Activated naive CD4-positive, alpha-beta T cell treated with anti-CD3 and anti-CD28 coated beads for 36 hours (primary cell): ENCODE results near the gene GSTA5. TPM values are rescaled to one million over a fixed set of nuclear protein-coding genes. Genes with fewer than 3 reads are reported as not detected.
"Not testable (repeated sequence)": the region's sequence is repeated elsewhere in the genome, so short reads cannot be mapped to it uniquely, and the experiment has no call there.

ENCODE experiments used
- CTCF ChIA-PET: fragments of 350-600 bp; sonication (Branson Sonifier 250); formaldehyde crosslinking; loops from one replicate; lab custom pipeline; 2021; ENCODE audit warnings: antibody characterized with exemption; lab: Charles Lee
- DNase-seq: peaks from one replicate; pipeline ENCODE4 v3.0.0-alpha.2; 2020
- H3K27ac Mint-ChIP-seq: one replicate; pipeline ENCODE4 v1.8.0; 2021; ENCODE audit warnings: mild to moderate bottlenecking, mixed read lengths
- H3K27me3 Mint-ChIP-seq: one replicate; pipeline ENCODE4 v1.8.0; 2021; ENCODE audit warnings: low read depth, mixed read lengths
- H3K36me3 Mint-ChIP-seq: one replicate; pipeline ENCODE4 v1.8.0; 2021; ENCODE audit warnings: low read depth, mixed read lengths
- H3K4me1 Mint-ChIP-seq: one replicate; pipeline ENCODE4 v1.8.0; 2021; ENCODE audit warnings: low read depth, mixed read lengths
- H3K4me3 Mint-ChIP-seq: one replicate; pipeline ENCODE4 v1.8.0; 2021; ENCODE audit warnings: mild to moderate bottlenecking, moderate library complexity, mixed read lengths
- H3K9me3 Mint-ChIP-seq: one replicate; pipeline ENCODE4 v1.8.0; 2021; ENCODE audit warnings: mixed read lengths
- intact Hi-C: fragments of 100-400 bp; cut with micrococcal nuclease; formaldehyde crosslinking; loops from one replicate; pipeline ENCODE4 v1.15.1; 2023
- total RNA-seq, 2 experiments: library from RNA; stranded (reverse); gene quantifications; one replicate each; pipeline ENCODE4 v1.2.3, GENCODE V29; 2021

The GSTA5 gene
- total RNA-seq, 2 experiments from 2014 or later = not detected

GRCh38 chr6:52803668-52804255 is 36.9 kb downstream of the GSTA5 start, which contains the start of gene GSTA1:
TSS of gene GSTA1 (minus strand) at chr6:52803816. CDS start at chr6:52799267, 4,549 bp downstream.
- H3K36me3 Mint-ChIP-seq, DNase-seq, H3K27ac Mint-ChIP-seq, H3K9me3 Mint-ChIP-seq, H3K4me1 Mint-ChIP-seq, H3K4me3 Mint-ChIP-seq, intact Hi-C loops, CTCF ChIA-PET: not testable (repeated sequence)
- peaks cover 17% of the 10 kb centered on the region for H3K27me3 Mint-ChIP-seq

DNA sequence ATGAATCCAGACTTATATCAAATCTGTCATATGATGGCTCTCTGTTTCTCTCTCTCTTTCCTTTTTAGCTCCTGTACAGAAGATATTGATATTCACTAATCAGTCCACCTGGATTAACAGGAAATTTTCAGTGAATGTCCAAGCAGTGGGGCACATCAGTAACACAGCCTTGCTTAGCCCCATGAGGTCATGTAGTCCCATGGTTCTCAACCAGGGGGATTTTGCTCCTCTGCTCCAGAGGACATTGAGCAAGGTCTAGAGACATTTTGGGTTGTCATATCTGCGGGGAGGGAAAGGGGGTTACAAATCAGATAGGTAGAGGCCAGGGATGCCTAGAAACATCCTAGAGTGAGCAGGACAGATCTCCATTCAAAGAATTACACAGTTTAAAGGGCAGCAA is 37.8 kb downstream of the GSTA5 start:
- DNase-seq = no peak
- H3K36me3 Mint-ChIP-seq = no peaks in the 10 kb centered on the region
- no peak overlapping the region for H3K4me3 Mint-ChIP-seq
- no peaks in the 10 kb centered on the region for H3K9me3 Mint-ChIP-seq
- H3K4me1 Mint-ChIP-seq = no peaks in the 10 kb centered on the region
- peaks cover 20% of the 10 kb centered on the region for H3K27me3 Mint-ChIP-seq
- CTCF ChIA-PET = interaction anchor here (0.6 kb wide), 1 partner anchor 239 kb away, joined by 3 read pairs; no protein-coding TSS in a partner anchor
- H3K27ac Mint-ChIP-seq = no peak overlapping the region
- intact Hi-C loops = no loop called here

DNA sequence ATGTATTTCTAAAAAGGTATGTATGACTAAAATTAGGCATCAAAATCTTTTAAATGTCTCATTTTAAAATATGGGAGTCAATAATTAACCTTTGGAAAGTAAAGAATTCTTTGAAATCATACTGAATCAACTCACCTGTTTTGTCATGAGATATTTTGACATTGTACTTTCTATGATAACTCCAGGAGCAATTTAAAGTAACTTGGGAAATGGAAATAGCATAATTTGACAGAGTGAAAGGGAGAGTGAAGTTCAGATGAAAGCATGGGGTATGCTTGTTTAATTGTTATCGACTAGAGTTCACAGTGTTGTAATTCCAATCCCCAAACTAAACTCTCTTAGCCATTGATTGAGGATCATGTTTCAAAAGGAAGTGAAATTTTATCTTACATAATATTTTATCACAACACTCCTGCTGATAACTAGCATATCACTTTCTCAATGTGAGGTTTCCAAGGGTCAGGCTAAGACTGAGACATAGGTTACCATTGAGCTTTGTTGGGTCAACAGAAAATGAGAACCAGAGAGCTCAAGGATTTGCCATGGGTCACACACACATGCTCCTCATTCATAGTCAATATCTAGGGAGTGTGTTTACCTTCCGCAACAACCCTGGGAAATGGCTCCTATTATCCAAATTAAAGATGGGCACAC is 39.3 kb downstream of the GSTA5 start:
- peaks cover 28% of the 10 kb centered on the region for H3K27me3 Mint-ChIP-seq
- intact Hi-C loops = no loop called here
- no peaks in the 10 kb centered on the region for H3K4me1 Mint-ChIP-seq
- no peak overlapping the region for H3K27ac Mint-ChIP-seq
- H3K4me3 Mint-ChIP-seq = no peak overlapping the region
- no peaks in the 10 kb centered on the region for H3K9me3 Mint-ChIP-seq
- CTCF ChIA-PET = no interaction called here
- no peak for DNase-seq
- no peaks in the 10 kb centered on the region for H3K36me3 Mint-ChIP-seq

DNA sequence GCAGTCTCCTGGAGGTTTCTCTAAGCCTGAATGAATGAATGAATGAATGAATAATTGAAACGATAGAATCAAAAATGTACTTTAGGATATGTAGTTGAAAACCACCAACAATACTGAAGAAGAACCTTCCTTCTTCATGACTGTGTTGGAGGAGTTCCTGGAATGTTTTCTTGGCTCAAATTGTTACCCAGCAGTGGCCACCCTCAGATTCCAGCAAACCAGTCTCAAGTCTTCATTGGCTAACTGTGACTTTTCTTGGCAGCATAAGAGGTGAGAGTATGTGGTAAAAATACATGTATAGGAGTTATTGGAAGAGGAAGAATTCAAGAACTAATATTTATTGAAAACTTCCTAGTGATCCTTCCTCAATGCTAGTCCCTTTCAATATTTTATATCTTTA is 41.3 kb downstream of the GSTA5 start:
- DNase-seq, H3K36me3 Mint-ChIP-seq, H3K4me1 Mint-ChIP-seq, CTCF ChIA-PET, intact Hi-C loops, H3K27ac Mint-ChIP-seq, H3K4me3 Mint-ChIP-seq, H3K9me3 Mint-ChIP-seq: not testable (repeated sequence)
- H3K27me3 Mint-ChIP-seq = peaks cover 30% of the 10 kb centered on the region

DNA sequence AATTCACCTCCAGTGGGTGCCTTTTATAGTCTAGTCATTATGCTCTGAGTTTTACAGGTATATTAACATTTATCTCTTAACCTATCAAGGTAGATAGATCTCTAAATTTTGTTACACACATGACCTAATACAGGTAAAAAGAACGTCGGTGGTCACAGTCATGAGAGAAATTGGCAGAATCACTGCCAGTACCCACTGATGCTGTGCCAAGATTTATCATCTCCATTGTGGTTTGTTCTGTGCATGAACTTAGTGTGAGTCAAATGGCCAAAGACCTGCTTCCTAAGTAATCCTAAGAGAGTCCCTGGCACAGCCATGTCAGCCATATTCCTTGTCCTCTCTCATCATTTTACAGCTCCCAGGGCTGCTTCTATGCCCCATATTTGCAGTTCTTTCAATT is 46.2 kb downstream of the GSTA5 start:
- H3K9me3 Mint-ChIP-seq, H3K27ac Mint-ChIP-seq, intact Hi-C loops, H3K4me1 Mint-ChIP-seq, H3K36me3 Mint-ChIP-seq, DNase-seq, H3K4me3 Mint-ChIP-seq, CTCF ChIA-PET: not testable (repeated sequence)
- peaks cover 17% of the 10 kb centered on the region for H3K27me3 Mint-ChIP-seq

DNA sequence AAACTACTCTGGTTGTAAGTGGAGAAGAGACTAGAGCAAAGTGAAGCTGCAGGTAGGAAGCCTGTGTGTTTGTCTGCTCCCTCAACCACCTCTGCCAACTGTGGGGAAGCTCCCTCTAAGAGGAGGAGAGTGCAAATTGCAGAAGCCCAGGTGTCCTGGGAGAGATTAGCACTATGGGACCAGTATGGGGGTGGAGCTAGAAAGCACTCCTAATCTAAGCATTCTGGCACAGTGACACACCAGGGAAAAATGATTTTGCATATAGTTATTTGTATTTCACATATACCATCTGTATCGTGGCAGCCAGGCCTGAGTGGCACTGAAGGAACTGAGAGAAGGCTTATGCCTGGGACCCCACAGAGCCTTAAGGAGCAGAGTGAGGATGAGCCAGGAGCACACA is 49.8 kb downstream of the GSTA5 start:
- no peak overlapping the region for H3K27ac Mint-ChIP-seq
- DNase-seq = no peak
- H3K36me3 Mint-ChIP-seq = no peaks in the 10 kb centered on the region
- peaks cover 6% of the 10 kb centered on the region for H3K9me3 Mint-ChIP-seq
- H3K4me3 Mint-ChIP-seq = no peak overlapping the region
- CTCF ChIA-PET = no interaction called here
- H3K4me1 Mint-ChIP-seq = no peaks in the 10 kb centered on the region
- peaks cover 4% of the 10 kb centered on the region for H3K27me3 Mint-ChIP-seq
- intact Hi-C loops = no loop called here

DNA sequence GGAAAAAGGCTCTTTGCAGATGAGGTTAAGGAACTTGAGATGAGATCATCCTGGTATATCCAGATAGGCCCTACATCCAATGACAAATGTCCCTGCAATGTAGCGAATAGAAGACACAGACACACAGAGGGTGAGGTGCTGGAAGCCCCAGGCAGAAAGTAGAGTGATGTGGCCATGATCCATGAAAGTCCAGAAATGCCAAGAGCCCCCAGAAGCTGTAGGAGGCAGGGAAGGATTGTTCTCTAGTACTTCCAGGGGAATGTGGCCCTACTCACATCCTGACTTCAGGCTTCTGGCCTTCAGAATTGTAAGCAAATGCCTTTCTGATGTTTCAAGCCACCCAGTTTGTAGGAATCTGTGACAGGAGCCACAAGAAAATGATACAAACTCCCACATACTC is 51.0 kb downstream of the GSTA5 start:
- H3K36me3 Mint-ChIP-seq, H3K4me1 Mint-ChIP-seq, H3K27ac Mint-ChIP-seq, H3K9me3 Mint-ChIP-seq, H3K4me3 Mint-ChIP-seq, DNase-seq, H3K27me3 Mint-ChIP-seq, CTCF ChIA-PET, intact Hi-C loops: not testable (repeated sequence)

- H3K4me3 Mint-ChIP-seq = no peak overlapping the region
- H3K27ac Mint-ChIP-seq = no peak overlapping the region
- H3K9me3 Mint-ChIP-seq = peaks cover 6% of the 10 kb centered on the region
- no peak for DNase-seq
- peaks cover 1% of the 10 kb centered on the region for H3K27me3 Mint-ChIP-seq
- no peaks in the 10 kb centered on the region for H3K4me1 Mint-ChIP-seq
- CTCF ChIA-PET = no interaction called here
- intact Hi-C loops = no loop called here
- no peaks in the 10 kb centered on the region for H3K36me3 Mint-ChIP-seq
Observed at GRCh38 chr6:52788478-52788877, 52.1 kb downstream of the GSTA5 start.

GRCh38 chr6:52787917-52788316 is 52.7 kb downstream of the GSTA5 start:
- no peak overlapping the region for H3K27ac Mint-ChIP-seq
- H3K36me3 Mint-ChIP-seq = no peaks in the 10 kb centered on the region
- peaks cover 1% of the 10 kb centered on the region for H3K27me3 Mint-ChIP-seq
- H3K4me3 Mint-ChIP-seq = no peak overlapping the region
- peaks cover 6% of the 10 kb centered on the region for H3K9me3 Mint-ChIP-seq
- intact Hi-C loops = no loop called here
- no peak for DNase-seq
- CTCF ChIA-PET = interaction anchor here (0.6 kb wide), 1 partner anchor 365 kb away, joined by 3 read pairs; no protein-coding TSS in a partner anchor
- no peaks in the 10 kb centered on the region for H3K4me1 Mint-ChIP-seq

- intact Hi-C loops = no loop called here
- Mint-ChIP-seq H3K4me3 (no peak overlapping the region), H3K27me3 (peaks cover 1% of the 10 kb centered on the region), H3K4me1 (no peaks in the 10 kb centered on the region), H3K27ac (no peak overlapping the region), H3K36me3 (no peaks in the 10 kb centered on the region), H3K9me3 (no peaks in the 10 kb centered on the region)
- DNase-seq = no peak
- CTCF ChIA-PET = no interaction called here
Observed at GRCh38 chr6:52786249-52786956, 54.2 kb downstream of the GSTA5 start.

- H3K4me1 Mint-ChIP-seq, intact Hi-C loops, H3K36me3 Mint-ChIP-seq, H3K4me3 Mint-ChIP-seq, H3K27ac Mint-ChIP-seq, H3K9me3 Mint-ChIP-seq, H3K27me3 Mint-ChIP-seq, DNase-seq, CTCF ChIA-PET: not testable (repeated sequence)
Observed at GRCh38 chr6:52782696-52783274, 57.8 kb downstream of the GSTA5 start.

DNA sequence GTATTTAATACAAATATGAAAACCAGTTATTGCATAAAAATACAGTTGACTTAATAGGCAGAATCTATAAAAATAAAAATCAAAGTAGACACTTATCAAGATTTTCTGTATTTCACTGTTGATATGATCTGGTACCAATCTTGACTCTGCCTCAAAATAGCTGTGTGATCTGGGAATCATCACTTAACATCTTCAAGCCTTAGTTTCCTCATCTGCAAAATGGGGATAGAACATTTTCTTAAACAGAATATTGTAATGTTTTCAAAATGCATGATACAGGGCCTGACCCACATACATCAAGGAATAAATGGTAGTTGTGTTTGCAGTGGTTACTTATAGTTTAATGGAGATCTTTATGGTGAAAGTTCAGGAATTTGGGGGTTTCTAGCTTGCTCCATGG is 58.4 kb downstream of the GSTA5 start:
- H3K4me1 Mint-ChIP-seq, H3K27me3 Mint-ChIP-seq, H3K27ac Mint-ChIP-seq, intact Hi-C loops, CTCF ChIA-PET, H3K36me3 Mint-ChIP-seq, H3K4me3 Mint-ChIP-seq, DNase-seq, H3K9me3 Mint-ChIP-seq: not testable (repeated sequence)
